GM19043 (cell line): ENCODE results near the gene TMEM236.
A peak's percentile ranks its signal among the peaks of the same experiment; 100 is the strongest.

Experiments used
- ATAC-seq: cut with Tn5 transposase; IDR thresholded peaks from one replicate; pipeline ENCODE4 v1.9.1; 2021; ENCODE audit warnings: low read depth; ENCODE audit not compliant: unreplicated experiment

The TMEM236 gene

DNA sequence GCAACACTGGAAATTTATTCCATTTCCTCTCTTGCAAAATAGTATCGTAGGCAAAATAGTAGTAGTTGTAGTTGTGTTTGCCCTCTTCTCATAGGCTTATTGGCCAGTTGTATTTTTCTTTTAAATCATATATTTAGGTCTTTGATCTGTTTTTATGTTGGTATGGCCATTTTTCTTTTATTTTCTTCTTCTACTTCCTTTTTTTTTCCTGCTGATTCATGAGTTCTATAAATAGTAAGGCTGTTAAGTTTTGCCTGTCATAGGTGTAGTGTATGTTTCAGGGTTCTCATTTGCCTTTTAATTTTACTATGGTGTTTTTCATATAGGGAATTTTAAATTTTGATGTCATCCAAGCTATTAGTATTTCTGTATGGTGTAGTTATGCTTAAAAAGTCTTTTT, 31.8 kb downstream of the TMEM236 start:
- no peak for ATAC-seq

DNA sequence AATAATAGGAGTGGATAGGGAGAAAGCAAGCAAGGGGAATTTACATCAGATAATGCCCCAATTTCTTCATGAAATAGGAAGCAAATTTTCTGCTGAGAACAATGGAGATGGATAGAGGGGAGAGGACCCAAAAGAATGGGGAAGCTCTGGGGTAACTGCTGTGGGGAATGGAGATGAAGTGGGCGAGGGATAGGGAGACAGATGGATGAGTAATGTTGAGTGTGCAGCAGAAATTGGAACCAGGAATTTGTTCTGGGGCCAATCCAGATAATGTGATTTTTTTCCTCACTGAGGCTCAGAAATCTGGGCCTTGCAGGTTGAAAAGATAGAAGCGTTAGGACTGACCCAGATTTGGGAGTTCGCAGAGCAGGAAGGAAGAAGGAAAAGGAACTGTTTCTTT, 32.7 kb downstream of the TMEM236 start:
- no peak for ATAC-seq

DNA sequence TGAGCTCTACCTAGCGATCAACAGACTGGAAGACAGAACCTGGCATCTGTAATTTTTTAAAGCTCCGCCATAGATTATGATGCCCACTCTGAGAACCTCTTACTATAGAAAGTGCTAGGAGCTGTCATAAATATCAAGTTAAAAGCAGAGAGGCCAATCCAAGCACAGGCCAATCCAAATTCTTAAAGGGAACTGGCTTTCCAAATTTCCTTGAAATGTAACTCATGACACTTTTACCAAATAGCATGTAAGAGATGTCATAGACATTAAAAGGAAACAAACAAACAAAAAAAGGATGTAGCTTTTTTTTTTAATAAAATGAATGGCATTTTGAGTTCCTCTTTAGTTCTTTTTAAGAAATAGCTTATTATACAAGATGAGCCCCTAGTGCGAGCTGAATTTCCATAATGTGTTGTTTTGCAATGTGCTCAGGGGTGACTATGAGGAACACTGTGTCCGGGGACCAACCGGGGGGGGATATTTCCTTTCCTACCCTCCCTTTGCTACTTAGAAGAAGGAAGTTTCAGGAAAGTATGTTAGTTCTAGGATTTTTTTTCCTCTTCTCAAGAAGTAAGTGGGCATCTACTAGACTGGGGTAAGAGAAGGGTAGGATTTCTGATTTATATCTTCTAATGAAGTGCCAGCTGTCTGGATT, 33.4 kb downstream of the TMEM236 start:
- no peak for ATAC-seq

DNA sequence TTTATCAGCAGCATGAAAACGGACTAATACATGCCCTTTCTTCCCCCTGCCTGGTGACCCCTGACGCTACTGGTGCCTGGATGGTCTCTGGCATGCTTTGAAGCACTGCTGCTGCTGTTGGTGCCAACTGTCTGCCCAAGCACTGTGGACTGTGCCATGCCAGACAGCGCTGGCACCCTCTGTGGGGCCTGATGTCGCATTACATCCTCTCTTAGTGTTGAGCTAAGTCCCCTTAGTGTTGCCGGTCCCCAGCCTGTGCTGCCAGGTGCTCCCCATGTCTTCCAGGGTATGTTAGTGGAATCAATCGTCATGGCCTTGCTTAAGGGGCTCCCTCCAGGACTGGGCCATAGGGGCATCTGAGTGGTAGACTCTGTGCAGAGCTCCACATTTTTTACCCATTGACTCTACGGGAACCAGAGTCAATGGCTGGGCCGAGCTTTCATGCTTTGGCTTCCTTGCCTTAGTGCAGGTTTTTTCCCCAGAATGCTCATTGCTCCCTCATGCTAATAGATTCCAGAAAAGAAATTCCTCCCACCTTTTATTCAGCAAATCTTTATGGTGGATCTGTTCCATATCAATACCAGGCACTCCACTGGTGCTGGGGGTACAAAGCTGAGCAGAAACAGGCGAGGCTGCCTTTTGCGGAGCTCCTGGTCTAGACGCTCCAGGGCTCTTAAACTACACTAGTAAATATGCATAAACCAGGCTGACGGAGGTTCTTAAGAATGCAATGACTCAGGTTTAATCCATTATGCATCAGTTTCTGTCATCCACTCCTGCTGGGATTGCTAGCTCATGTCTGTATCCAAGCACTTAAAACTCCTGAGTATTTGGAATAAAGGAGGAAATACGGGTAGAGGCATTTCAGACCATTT, 35.3 kb downstream of the TMEM236 start:
- no peak for ATAC-seq

DNA sequence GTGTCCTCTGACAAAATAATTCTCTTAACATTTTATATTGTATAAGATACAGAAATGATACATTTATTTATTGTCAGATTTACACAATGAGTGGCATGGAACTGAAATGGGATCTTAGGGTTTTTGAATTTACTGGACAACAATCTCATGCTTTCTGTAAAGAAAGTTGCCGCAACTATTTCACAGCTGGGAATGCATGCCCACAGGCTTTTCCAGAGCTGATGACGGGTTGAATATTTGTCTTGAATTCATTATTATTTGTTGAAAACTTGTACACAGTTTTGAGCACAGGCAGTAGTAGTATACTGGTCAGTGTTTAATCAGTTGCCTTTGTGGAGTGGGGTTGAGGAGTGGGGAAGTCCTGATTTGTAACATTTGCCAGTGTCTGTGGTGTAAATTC, 36.6 kb downstream of the TMEM236 start:
- no peak for ATAC-seq

DNA sequence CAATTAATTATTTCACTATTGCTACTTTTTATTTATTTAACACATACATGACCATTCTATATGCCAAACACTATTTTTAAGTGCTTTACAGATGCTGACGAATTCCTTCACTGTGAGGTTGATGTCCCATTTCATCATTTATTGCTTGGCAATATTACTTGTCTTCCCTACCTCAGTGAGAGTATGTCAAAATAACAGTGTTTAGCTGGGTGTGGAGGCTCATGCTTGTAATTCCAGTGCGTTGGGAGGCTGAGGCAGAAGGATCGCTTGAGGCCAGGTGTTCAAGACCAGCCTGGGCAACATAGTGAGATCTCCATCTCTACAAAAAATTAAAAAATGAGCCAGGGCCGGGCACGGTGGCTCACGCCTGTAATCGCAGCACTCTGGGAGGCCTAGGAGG, 37.4 kb downstream of the TMEM236 start:
- no peak for ATAC-seq

DNA sequence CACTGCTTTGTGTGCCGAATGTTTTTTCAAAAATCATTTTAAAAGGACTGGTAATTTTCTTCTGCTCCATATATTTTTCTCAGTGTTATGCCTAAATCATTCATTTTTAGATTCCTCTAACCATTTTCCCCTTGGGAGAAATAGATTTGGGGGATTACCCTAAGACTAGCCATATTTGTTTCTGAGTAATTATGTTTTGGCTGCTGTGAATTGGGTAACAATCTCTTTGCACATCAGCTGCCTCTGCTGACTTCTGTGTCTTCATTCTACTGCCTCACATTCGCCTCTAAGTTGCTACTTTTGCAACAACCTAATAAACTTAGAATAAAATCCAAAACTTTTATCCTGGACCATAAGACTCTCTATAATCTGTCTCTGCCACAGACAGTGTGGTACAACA, 38.6 kb downstream of the TMEM236 start:
- no peak for ATAC-seq

DNA sequence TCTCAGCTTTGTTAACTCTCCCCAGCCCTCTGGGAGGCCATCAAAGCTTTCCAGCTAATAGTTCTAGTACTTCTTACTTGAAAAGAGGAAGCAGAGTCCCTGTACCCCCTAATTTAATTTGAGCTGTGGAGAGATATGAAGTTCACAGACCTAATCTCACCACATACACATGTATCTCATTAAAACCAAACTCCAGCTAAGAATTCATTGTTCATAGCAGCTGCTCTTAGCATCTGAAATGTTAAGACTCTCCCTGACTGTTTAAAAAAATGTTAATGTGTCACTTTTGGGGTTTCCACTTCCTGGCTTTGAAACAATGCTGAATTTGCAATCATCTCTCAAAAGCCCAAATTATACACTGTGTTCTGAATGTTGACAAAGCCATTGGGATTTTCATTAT, 41.0 kb downstream of the TMEM236 start:
- ATAC-seq, result no peak

DNA sequence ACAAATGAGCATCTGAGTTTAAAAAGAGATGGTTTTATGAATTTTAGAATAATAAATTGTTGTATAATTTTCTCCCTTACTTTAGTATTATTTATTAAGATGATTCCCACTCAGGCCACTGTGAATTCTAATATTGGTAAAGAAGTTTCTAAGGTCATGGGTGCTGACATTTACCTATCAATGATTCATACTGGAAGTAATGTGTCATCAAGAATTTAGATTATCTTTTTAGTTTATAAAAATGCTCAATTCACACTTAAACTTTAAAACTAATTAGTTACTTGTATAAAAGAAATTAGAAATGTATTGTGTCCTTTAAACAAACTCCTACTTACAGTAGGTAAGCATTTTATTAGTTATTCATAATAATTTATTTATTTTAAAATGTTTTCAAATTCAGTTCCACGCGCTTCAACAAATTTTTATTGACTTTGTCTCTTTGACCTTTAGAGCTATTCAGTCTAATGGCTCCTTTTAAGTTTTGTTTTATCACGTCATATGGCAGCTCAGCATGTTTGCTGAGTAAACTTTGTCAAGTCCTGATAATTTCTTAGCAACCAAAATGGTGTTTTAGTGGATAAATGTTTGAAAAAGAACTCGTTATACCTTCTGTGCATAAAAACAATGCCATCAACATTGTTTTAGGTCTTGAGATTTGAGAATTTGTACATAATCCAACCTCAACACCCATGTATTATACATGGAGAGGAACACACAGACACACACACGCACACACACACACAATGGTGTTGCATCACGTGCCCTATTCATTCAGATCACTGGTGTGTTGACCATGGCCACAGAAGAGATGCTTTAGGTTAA, 42.0 kb downstream of the TMEM236 start:
- no peak for ATAC-seq

DNA sequence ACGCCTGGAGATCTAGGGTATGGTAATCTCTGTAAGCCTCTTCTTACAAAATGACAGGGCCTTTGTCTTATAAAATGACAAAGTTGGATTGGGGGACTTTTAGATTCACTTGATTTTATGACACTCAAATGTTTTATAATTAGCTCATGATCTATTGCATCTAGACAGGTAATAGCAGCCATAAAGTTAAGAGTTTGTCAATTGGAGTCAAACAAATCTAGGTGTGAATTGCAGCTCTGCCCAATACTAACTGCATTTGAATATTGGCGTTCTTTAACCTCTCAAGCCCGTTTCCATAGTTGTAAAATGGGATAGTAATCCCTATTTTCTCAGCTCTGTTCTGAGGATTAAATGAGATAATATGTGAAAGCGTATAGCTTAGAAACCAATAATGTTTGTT, 43.1 kb downstream of the TMEM236 start:
- no peak for ATAC-seq

DNA sequence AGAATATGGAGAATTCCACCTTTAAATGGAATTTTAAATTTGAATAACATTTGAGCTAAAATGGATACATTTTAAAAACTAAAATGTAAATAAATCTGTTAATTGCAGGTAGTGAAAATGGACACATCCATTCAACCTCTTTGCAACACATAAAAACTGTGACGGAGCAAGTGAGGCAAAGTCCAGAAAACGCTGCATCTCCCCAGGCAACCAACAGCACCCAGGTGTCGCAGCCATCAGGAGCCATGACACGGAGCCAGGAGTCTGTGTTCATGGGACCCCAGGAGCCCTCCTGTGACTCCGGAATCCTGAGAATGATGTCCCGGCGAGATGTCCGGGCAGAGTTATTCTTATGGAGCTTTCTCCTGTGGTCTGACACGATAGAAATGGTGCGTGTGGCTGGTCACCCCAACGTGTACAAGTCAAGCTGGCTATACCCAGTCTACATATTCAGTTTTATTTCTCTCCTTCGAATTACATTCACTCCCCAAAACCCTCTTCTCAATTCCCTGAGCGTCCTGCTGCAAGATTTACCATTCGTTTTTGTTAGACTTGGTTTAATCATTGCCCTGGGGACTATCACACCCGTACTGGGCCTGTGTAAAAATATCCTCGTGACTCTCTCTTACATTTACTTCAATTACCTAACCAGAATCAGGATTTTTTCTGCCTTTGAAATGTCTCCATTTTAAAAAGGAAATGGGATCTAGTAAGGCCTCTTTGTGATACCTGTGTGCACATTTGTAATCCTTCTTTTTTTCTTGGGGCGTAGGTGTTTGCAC, 44.0 kb downstream of the TMEM236 start:
- ATAC-seq, result no peak

DNA sequence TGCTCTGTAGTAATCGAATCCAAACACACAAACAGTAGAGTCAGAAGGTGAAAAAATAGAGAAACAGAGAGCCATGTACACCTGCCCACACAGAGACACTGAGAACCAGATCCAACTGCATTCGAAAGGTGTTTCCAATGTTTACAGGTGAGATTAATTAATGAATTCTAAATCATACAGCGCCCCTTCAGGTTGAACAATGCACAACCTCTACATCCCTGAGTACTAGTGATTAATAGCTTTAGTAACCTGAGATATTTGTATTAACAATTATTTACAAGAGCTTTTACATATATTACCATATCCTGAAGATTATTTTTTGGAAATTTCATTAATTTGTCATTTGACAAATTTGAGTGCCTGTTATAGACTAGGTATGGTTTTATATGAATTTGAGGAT, 49.5 kb downstream of the TMEM236 start:
- ATAC-seq, result no peak

DNA sequence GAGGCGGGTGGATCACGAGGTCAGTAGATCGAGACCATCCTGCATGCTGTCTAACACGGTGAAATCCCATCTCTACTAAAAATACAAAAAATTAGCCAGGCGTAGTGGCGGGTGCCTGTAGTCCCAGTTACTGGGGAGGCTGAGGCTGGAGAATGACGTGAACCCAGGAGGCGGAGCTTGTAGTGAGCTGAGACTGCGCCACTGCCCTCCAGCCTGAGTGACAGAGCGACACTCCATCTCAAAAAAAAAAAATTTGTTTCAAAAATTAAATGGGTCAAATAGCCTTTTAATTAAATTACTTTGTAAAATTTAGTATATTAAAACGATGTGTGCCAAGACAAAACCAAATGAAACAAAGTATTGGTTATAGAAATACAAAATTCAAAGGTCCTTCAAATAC, 50.3 kb downstream of the TMEM236 start:
- no peak for ATAC-seq

DNA sequence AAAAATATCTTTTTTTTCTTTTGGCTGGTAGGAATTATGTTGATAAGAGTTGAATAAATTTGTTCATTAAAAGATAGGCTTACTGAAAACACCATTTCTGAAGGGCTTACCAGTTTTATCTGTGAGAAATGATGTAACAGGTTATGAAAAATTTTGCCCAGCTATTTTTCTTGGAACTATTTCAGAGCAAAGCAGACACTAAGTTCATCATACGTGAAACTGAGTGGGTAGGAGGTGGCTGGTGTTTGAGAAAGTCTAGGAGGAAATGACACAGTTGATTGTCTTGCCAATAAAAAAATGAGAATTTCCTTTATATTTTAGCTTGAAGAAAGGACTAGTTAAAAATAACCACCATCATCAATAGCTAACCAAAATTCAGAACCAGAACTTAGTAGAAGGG, 51.0 kb downstream of the TMEM236 start:
- no peak for ATAC-seq

DNA sequence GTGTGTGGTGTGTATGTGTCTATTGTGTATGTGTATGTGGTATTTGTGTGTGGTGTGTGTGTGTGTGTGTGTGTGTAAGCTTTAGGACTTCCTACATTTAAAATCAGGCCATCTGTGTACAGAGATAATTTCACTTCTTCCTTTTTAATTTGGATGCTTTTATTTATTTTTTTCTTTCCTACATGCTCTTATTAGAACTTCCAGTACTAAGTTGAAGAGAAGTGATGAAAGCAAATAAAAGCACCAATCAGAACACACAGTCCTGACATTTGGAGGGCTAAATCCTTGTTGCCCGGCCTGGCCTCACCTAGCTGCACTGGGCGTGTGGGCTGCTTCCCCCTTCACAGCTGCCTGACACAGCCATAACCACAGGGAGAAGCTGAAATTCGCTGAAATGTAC, 53.3 kb downstream of the TMEM236 start:
- no peak for ATAC-seq

DNA sequence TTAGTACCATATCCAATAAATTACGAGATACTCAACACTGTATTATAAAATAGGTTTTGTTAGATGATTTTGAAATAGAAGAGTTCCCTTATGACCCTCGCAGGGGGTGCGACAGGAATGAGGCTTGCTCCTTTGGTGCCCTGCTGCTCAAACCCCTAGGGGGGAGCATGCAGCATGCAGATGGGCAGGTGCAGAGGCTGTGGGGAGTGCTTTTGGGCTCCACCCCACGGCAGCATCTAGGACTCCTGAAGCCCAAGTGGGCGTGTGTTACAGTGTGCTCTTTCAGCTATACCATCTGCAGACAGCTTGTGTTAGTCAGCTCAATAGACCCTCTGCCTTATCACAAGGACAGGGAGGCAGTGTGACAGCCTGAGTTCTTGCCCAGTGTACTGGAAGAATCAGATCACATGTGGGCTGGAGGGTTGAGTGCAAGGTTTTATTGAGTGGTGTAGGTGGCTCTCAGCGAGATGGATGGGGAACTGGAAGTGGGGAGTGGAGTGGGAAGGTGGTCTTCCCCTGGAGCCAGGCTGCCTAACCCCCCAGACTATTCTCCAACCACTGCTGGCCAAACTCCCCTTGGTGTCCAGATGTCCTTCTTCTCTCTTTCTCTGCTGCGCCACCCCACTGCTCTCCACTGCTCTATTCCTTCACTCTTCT, 54.0 kb downstream of the TMEM236 start:
- peak; percentile 66 for ATAC-seq

DNA sequence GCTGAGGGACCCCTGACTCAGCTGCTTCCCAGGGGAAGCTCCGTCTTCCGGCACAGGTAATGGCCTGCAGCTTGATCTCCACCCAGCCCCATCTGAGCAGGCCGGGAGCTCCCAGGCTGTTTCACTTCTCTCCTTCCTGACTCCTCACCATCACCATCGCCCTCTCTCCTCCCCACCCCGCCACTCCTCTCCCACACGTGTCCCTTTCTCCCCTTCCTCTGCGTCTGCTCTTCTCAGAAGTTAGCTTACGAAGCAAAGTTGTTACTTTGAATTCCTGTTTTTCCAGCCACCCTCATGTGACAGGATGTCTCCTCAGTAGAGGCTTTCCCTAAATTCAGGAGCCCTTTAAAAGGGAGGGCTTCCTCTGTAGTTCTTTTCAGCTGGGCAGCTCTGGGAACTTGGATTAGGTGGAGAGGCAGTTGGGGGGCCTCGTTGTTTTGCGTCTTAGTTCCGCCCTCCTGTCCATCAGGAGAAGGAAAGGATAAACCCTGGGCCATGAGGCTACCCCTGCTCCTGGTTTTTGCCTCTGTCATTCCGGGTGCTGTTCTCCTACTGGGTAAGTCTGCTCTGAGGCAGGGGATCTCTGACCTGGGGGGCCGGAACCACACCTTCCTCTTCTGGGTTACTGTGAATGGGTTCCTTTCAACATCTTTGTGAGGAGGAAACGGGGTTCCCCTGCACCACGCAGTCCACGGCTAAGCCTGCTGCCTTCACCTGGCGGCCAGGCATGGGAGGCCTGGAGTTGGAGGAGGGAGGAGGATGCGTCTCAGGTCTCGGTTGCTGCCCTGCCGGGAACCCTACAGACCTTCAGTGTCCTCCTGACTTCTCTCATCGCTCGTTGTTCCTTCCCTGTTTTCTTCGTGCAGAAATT, 57.2 kb downstream of the TMEM236 start, which contains the start of gene MRC1:
Gene MRC1 (plus strand): TSS at position 378 of the 871 bp plus-strand sequence. CDS start 118 bp downstream, at position 496.
- no peak for ATAC-seq

DNA sequence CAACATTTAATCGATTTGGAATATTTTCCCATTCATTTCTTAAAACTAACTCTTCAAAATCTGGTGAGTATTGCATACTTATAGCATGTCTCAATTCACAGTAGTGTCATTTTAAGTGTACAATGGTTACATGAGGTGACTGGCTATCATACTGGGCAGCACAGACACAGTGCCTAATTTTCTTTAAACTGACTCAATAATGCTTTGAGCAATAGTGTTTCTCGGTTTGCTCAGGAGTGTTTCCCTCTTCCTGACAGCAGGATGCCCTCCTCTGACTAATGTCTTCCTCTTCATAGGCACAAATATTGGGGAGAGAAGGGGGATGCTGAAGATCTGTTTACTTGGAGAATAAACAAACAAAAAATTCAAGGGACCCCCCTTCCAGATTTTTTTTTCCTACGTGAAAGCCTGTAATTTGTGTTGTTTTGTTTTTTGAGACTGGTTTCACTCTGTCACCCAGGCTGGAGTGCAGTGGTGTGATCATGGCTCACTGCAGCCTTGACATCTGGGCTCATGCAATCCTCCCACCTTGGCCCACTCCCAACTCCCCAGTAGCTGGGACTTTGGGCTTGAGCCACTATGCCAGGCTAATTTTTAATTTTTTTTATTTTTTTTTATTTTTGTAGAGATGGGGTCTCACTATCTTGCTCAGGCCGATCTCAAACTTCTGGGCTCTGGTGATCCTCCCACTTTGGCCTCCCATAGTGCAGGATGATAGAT, 59.3 kb downstream of the TMEM236 start:
- no peak for ATAC-seq
